HCT116 (cell line): ENCODE data around the gene PPP1R3C. TPM values are rescaled to one million over a fixed set of nuclear protein-coding genes. Genes with fewer than 3 reads are reported as not detected.

ENCODE experiments used
- ATAC-seq: fragments of 200-7000 bp; cut with Tn5 transposase; 2 replicates; pipeline ENCODE4 v1.9.1; 2020; ENCODE audit warnings: mild to moderate bottlenecking, moderate library complexity
- BruUV-seq: library from RNA; stranded (reverse); fragments of 400-500 nt; replicated peaks from 2 replicates; lab custom pipeline; 2021; lab: Mats Ljungman, UMichigan
- CTCF ChIA-PET: fragments of 300-600 bp; sonication (Branson Sonifier 250); formaldehyde crosslinking; loops from one replicate; lab custom pipeline; 2021; ENCODE audit warnings: antibody characterized with exemption; lab: Charles Lee
- POLR2A ChIA-PET: fragments of 300-600, 350-600 bp; sonication (Branson Sonifier 250); formaldehyde crosslinking; loops from one replicate; lab custom pipeline; 2021; ENCODE audit warnings: antibody characterized with exemption; lab: Charles Lee
- RAD21 ChIA-PET, 2 experiments: fragments of 300-600 bp; sonication (Branson Sonifier 250); formaldehyde crosslinking; loops; one replicate each; lab custom pipeline; 2023; ENCODE audit warnings: low total read pairs in 2 of 2; ENCODE audit not compliant: uncharacterized antibody in 2 of 2, unreplicated experiment in 2 of 2, low non-redundant PET in 1 of 2; lab: Charles Lee
- DNase-seq: peaks from one replicate; pipeline ENCODE4 v3.0.0-alpha.2; 2010; ENCODE audit warnings: low read depth, low spot score
- H2AFZ ChIP-seq: fragments of 200-600 bp; shearing (Covaris generic), sonication (generic); 2 replicates; pipeline ENCODE4 v1.6.1; 2017; ENCODE audit warnings: low read depth, mixed run types, mixed read lengths, antibody characterized with exemption, low read length; ENCODE audit not compliant: poor library complexity, severe bottlenecking
- H3K27ac ChIP-seq: 2 replicates; pipeline ENCODE4 v1.5.1; 2012; ENCODE audit warnings: low read depth, low read length
- H3K27me3 ChIP-seq: fragments of 200-600 bp; sonication (generic); 2 replicates; pipeline ENCODE4 v1.6.1; 2016; ENCODE audit warnings: mixed run types, low read length, mixed read lengths; ENCODE audit not compliant: insufficient read depth
- H3K36me3 ChIP-seq, 2 experiments: fragments of 200-500 bp in 1 of 2; fragments of 200-600 bp in 1 of 2; sonication (Bioruptor generic) in 1 of 2; sonication (generic) in 1 of 2; 2 replicates each; pipeline versions ENCODE4 v1.5.1 to v1.6.1; 2014 to 2016; ENCODE audit warnings: low read length in 2 of 2, inconsistent platforms in 1 of 2, mixed read lengths in 1 of 2, mixed run types in 1 of 2; ENCODE audit not compliant: insufficient read depth in 2 of 2, control insufficient read depth in 1 of 2
- H3K4me1 ChIP-seq, 2 experiments: fragments of 200-600 bp in 1 of 2; sonication (generic) in 1 of 2; 2 replicates each; pipeline versions ENCODE4 v1.5.1 to v1.6.1; 2012 to 2017; ENCODE audit warnings: low read length in 2 of 2, inconsistent platforms in 1 of 2, mild to moderate bottlenecking in 1 of 2, mixed read lengths in 1 of 2, mixed run types in 1 of 2, moderate library complexity in 1 of 2; ENCODE audit not compliant: insufficient read depth in 2 of 2, control insufficient read depth in 1 of 2
- H3K4me2 ChIP-seq: fragments of 200-600 bp; sonication (generic); 2 replicates; pipeline ENCODE4 v1.6.1; 2017; ENCODE audit warnings: mixed run types, low read length, mixed read lengths
- H3K4me3 ChIP-seq, 2 experiments: fragments of 200-600 bp in 1 of 2; sonication (generic) in 1 of 2; replicated peaks in 1 of 2; 2 replicates each; pipeline ENCODE4 v1.5.1; 2011 to 2016; ENCODE audit warnings: low read length in 2 of 2, control low read depth in 1 of 2, low read depth in 1 of 2, mild to moderate bottlenecking in 1 of 2, mixed read lengths in 1 of 2, mixed run types in 1 of 2
- H3K79me2 ChIP-seq: fragments of 200-600 bp; sonication (generic); 2 replicates; pipeline ENCODE4 v1.6.1; 2017; ENCODE audit warnings: mild to moderate bottlenecking, mixed run types, low read length, moderate library complexity, mixed read lengths; ENCODE audit not compliant: insufficient read depth
- H3K9ac ChIP-seq: fragments of 200-600 bp; sonication (generic); 2 replicates; pipeline ENCODE4 v1.6.1; 2016; ENCODE audit warnings: low read length, mixed read lengths
- H3K9me2 ChIP-seq: fragments of 200-600 bp; sonication (generic), shearing (Covaris generic); 2 replicates; pipeline ENCODE4 v1.6.1; 2017; ENCODE audit warnings: mixed run types, mild to moderate bottlenecking, moderate library complexity; ENCODE audit not compliant: insufficient read depth
- H3K9me3 ChIP-seq, 2 experiments: fragments of 200-500 bp in 1 of 2; fragments of 200-600 bp in 1 of 2; sonication (Bioruptor generic) in 1 of 2; sonication (generic) in 1 of 2; 2 replicates each; pipeline ENCODE4 v1.6.1; 2014 to 2017; ENCODE audit warnings: low read length in 2 of 2, mixed read lengths in 2 of 2, inconsistent platforms in 1 of 2, low read depth in 1 of 2, mild to moderate bottlenecking in 1 of 2, mixed run types in 1 of 2, moderate library complexity in 1 of 2; ENCODE audit not compliant: control insufficient read depth in 1 of 2, insufficient read depth in 1 of 2
- H4K20me1 ChIP-seq: fragments of 200-600 bp; sonication (generic), shearing (Covaris generic); 2 replicates; pipeline ENCODE4 v1.6.1; 2017; ENCODE audit warnings: mixed run types, mild to moderate bottlenecking, moderate library complexity; ENCODE audit not compliant: insufficient read depth
- CEBPB ChIP-seq: IDR thresholded peaks from 2 replicates; pipeline ENCODE4 v1.6.1; 2012; ENCODE audit warnings: low read depth
- ELF1 ChIP-seq: IDR thresholded peaks from 2 replicates; pipeline ENCODE4 v1.6.1; 2012; ENCODE audit warnings: low read depth, borderline replicate concordance
- EZH2phosphoT487 ChIP-seq: fragments of 200-600 bp; IDR thresholded peaks from 2 replicates; pipeline ENCODE4 v1.6.1; 2018; ENCODE audit warnings: antibody characterized with exemption, borderline replicate concordance
- RAD21 ChIP-seq: IDR thresholded peaks from 2 replicates; pipeline ENCODE4 v1.6.1; 2012; ENCODE audit warnings: low read depth, mild to moderate bottlenecking
- SP1 ChIP-seq: IDR thresholded peaks from 2 replicates; pipeline ENCODE4 v1.6.1; 2012; ENCODE audit warnings: low read depth
- TCF7L2 ChIP-seq: IDR thresholded peaks from 2 replicates; pipeline ENCODE4 v1.7.0; 2011; ENCODE audit warnings: borderline replicate concordance, inconsistent platforms; ENCODE audit not compliant: insufficient read depth, insufficient read length; ENCODE audit errors: extremely low read depth
- intact Hi-C: fragments of 100-400 bp; cut with micrococcal nuclease; formaldehyde crosslinking; loops from 2 replicates; pipeline ENCODE4 v1.10.0; 2022
- total RNA-seq: library from RNA; stranded (reverse); gene quantifications from one replicate; pipeline ENCODE4 v1.2.1, GENCODE V29; 2021; ENCODE audit not compliant: unreplicated experiment
- TF ChIP-seq, protein P1 (sequence below): IDR thresholded peaks from 2 replicates; pipeline ENCODE4 v1.6.1; 2011; ENCODE audit warnings: mild to moderate bottlenecking, low read length, moderate library complexity; ENCODE audit not compliant: insufficient replicate concordance; ENCODE audit errors: extremely low read depth
- TF ChIP-seq, protein P2 (sequence below), 3 experiments: fragments of 200-600 bp in 1 of 3; sonication (generic) in 1 of 3; IDR thresholded peaks in 2 of 3; conservative IDR thresholded peaks in 1 of 3; 2 replicates each; pipeline ENCODE4 v1.5.1; 2012 to 2017; ENCODE audit warnings: low read depth in 2 of 3, low read length in 2 of 3, antibody characterized with exemption in 1 of 3, borderline replicate concordance in 1 of 3, control low read depth in 1 of 3, mild to moderate bottlenecking in 1 of 3, mixed read lengths in 1 of 3, mixed run types in 1 of 3, moderate library complexity in 1 of 3; ENCODE audit not compliant: insufficient read depth in 1 of 3

PPP1R3C gene
- total RNA-seq, 1 experiment from 2014 or later, result 0.20 TPM

- no peak overlapping the region for H3K27ac ChIP-seq
- TF ChIP-seq EZH2phosphoT487, result no peak
- no peak for TF ChIP-seq TCF7L2
- TF ChIP-seq RAD21, result no peak
- TF ChIP-seq SP1, result no peak
- no peak for TF ChIP-seq CEBPB
- TF ChIP-seq, protein P1, sequence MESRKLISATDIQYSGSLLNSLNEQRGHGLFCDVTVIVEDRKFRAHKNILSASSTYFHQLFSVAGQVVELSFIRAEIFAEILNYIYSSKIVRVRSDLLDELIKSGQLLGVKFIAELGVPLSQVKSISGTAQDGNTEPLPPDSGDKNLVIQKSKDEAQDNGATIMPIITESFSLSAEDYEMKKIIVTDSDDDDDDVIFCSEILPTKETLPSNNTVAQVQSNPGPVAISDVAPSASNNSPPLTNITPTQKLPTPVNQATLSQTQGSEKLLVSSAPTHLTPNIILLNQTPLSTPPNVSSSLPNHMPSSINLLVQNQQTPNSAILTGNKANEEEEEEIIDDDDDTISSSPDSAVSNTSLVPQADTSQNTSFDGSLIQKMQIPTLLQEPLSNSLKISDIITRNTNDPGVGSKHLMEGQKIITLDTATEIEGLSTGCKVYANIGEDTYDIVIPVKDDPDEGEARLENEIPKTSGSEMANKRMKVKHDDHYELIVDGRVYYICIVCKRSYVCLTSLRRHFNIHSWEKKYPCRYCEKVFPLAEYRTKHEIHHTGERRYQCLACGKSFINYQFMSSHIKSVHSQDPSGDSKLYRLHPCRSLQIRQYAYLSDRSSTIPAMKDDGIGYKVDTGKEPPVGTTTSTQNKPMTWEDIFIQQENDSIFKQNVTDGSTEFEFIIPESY, result no peak
- no peak for TF ChIP-seq ELF1
- TF ChIP-seq, protein P2, sequence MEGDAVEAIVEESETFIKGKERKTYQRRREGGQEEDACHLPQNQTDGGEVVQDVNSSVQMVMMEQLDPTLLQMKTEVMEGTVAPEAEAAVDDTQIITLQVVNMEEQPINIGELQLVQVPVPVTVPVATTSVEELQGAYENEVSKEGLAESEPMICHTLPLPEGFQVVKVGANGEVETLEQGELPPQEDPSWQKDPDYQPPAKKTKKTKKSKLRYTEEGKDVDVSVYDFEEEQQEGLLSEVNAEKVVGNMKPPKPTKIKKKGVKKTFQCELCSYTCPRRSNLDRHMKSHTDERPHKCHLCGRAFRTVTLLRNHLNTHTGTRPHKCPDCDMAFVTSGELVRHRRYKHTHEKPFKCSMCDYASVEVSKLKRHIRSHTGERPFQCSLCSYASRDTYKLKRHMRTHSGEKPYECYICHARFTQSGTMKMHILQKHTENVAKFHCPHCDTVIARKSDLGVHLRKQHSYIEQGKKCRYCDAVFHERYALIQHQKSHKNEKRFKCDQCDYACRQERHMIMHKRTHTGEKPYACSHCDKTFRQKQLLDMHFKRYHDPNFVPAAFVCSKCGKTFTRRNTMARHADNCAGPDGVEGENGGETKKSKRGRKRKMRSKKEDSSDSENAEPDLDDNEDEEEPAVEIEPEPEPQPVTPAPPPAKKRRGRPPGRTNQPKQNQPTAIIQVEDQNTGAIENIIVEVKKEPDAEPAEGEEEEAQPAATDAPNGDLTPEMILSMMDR (IDR thresholded peaks at IDR 0.05 in 2 of 3, conservative IDR thresholded peaks at IDR 0.05 in 1 of 3; ENCODE audit: borderline replicate concordance in 1 of 3, insufficient read depth in 1 of 3, low read depth in 2 of 3, low read length in 2 of 3), result no peak
- TF ChIP-seq, all 23 proteins: peak for 0
- POLR2A ChIA-PET, result no interaction called here
- BruUV-seq, result no TSS peak
- Histone ChIP-seq H3K79me2 (no peaks in the 10 kb centered on the region), H2AFZ (peak overlapping the region; percentile 54), H3K9ac (no peak overlapping the region), H3K9me3 (no peaks in the 10 kb centered on the region), H3K4me3 (no peak overlapping the region), H3K9me2 (no peaks in the 10 kb centered on the region), H3K4me2 (peak overlapping the region; percentile 17; the same call in 1 of the 2 replicates), H4K20me1 (no peaks in the 10 kb centered on the region), H3K4me1 (peaks cover 9 to 14% of the 10 kb centered on the region in 2 experiments; a peak in 3 of 4 replicates), H3K27me3 (no peaks in the 10 kb centered on the region), H3K36me3 (no peaks in the 10 kb centered on the region)
- peak; percentile 54 for ATAC-seq
- RAD21 ChIA-PET, result no interaction called here
- DNase-seq, result no peak
- CTCF ChIA-PET, result no interaction called here
- intact Hi-C loops, result no loop called here
Measured at GRCh38 chr10:91587710-91588638, 44.9 kb downstream of the PPP1R3C start.
